HG02798 (cell line): ENCODE measurements around the gene NMUR1.

ENCODE experiments used
- ATAC-seq: cut with Tn5 transposase; IDR thresholded peaks from one replicate; pipeline ENCODE4 v1.9.1; 2021; ENCODE audit warnings: mild to moderate bottlenecking; ENCODE audit not compliant: unreplicated experiment, poor library complexity

NMUR1 gene

DNA sequence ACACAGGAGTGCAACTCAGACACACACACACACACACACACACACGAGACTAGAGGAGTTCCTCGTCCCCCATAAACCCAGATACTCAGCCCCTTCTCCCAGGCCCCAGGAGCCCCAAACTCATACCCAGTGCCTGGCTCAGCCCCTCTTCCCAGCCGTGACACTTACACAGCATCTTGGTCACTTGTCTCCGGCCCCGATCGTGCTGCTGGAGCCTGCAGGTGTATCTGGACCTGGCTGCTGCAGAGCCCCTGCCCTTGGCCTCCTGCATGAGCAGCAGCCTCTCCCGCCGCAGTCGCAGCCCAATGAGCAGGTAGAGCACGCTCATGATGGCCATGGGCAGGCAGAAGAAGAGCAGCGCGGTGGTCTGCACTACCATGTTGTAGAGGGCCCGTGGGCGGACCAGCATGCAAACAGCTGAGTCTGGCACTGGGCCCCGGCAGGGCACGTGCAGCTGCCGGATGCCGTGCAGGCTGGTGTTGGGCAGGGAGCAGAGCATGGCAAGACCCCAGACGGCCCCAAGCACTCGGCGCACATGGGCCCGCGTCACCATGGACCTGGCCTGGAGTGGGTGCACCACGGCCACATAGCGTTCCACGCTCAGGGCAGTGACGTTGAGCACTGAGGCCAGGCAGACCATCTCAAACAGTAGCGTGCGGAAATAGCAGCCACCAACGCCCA is 2.1 kb downstream of the NMUR1 start:
- ATAC-seq: no peak

DNA sequence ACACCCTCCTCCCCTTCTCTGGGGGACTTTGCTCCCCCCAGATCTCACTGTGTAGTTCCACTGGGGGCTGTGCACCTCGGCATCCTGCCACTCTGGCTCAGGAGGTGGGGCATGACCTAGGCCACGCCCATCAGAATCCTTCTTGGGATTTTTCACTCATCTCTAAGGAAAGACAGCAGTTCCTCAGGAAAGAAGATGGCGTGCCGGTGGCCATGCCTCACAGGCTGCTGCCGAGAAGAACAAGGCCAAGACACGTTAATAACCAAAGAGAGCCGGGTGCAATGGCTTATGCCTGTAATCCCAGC is 3.2 kb downstream of the NMUR1 start:
- ATAC-seq: no peak

DNA sequence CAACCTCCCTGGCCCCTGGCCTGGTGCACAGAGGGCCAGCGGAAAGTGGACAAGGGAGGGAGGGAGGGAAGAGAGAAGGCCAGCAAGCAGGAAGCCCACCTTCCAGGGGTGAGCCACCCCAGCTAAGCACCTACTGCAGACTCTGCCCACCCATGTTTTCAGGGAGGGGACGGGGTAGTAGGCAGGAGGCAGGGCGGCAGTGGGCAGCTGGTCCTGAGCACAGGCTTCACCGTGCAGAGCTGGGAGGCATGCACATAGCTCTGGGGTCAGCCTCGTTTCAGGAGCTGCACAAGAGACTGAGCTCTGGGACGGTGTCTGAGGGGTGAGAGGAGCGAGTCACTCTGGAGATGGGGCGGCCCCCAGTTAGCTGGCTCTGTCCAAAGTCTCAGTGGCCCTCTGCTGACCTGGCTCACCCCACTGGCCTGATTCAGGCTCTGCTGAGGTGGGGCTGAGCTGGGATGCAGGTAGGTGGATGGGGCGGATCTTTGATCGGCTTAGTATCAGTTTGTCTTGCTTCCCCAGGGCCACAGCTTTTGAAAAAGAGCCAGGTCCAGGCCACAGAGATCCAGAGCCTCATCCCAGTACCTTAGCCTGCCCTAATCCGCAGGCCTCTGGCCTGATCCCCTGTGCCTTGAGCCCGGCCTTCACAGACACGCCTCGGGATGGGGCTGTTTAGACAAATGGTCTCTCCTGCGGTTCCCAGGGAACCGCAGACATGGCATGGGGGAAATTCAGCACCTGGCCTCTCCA is 3.7 kb downstream of the NMUR1 start:
- no peak for ATAC-seq

DNA sequence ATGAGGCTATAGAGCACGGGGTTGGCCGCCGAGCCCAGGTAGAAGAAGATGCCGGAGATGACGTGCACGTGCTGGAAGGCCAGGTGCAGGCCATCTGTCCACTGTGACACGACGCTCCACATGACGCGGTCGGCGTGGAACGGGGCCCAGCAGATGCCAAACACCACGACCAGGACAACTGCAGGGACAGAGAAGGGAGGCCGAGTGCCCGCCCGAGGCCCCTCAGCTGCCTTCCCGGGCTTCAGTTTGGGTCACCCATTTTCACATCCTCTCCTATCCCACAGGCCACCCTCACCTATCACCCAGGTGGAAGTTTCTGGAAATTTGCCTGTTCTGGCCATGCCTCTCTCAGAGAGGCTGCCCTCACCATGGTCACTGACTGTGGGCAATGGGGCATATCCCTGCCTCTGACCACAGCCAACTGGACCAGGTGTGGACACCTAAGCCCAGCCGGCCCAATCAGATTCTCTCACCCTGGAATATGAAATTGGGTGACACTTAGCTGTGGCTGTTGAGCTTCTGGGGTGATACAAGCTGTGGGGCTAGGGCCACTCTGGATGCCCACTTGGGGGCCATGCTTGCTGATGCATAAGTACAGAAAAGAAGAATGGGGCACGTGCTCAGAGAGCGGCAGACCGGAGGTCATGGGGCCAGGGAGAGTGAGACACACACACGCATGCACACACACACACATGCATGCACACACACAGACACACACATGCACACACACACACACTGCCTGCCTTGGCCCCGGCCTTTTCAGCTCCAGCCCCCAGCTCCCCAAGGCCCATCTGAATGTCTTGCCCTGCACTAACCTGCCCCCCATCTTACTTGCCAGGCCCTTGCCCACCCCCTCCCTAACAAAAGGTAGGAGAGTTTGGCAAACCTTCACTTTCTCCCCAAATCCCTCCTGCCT is 4.7 kb downstream of the NMUR1 start:
- ATAC-seq: no peak

DNA sequence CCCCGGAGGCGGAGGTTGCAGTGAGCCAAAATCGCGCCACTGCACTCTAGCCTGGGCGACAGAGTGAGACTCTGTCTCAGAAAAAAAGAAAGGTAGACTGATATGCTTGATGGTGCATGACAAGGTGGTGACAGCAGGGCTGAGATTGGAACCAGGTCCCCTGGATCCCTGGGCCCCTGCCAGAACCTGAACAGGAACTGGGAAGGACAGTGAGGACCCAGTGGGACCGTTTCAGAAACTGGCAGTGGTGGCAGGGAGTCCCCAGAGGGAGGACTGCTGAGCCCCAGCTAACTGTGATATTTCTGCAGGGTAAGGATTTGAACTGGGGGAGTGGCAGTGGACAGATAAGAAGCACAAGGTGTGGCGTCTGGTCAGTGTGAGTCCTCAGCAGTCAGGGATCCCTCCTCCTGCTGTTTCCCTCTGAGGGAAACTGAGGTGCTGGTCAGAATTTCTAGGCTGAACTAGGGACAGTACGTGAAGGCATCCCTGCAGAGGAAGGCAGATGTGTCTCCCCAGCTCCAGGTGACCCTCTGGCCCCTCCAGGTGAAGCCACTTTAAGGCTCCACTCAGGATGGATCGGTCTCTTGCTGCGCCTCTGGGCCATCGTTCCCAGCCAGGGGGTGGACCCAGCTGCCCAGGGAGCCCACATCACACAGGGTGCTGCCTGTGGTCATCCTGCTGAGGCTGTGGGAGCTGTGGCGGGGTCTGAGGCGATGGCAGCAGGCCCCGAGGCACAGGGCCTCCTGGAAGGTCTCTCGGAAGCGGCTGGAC is 5.6 kb downstream of the NMUR1 start:
- ATAC-seq: no peak

DNA sequence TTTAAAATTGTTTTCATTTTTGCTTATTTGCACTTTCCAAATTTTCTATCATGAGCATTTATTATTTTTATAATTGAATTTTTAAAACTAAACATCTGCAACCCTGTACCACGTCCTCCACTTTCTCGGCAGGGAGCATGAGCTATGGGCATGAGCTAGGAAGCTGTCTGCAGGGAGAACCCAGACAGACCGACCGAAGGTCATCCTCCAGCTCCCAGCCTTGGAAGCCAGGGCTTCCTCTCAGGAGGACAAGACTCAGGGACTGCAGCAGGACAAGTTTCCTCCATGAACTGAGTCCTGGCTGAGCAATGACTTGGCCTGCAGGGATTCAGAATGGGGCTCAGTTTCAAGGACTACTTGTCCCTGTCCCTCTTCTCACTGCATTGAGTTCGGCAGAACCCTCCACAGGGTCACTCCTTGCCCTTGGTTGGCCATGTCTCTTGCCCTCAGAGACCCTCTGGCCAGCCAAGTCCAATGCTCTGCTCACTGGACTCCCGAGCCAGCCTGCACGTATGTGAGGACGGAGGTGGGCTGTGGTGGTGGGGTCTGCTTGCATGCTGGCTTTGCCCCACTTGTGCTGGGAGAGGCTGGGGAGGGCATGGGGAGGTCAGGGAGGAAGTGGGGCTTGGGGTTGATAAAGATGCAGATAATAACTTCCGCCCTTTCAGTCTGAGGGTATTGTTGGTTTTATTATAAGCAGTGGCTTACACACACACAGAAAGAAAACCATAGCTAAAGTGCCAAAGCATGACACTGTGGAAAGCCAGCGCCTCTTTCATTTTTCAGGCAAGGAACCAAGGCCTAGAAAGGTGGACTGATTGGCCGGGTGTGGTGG is 6.6 kb downstream of the NMUR1 start:
- no peak for ATAC-seq

DNA sequence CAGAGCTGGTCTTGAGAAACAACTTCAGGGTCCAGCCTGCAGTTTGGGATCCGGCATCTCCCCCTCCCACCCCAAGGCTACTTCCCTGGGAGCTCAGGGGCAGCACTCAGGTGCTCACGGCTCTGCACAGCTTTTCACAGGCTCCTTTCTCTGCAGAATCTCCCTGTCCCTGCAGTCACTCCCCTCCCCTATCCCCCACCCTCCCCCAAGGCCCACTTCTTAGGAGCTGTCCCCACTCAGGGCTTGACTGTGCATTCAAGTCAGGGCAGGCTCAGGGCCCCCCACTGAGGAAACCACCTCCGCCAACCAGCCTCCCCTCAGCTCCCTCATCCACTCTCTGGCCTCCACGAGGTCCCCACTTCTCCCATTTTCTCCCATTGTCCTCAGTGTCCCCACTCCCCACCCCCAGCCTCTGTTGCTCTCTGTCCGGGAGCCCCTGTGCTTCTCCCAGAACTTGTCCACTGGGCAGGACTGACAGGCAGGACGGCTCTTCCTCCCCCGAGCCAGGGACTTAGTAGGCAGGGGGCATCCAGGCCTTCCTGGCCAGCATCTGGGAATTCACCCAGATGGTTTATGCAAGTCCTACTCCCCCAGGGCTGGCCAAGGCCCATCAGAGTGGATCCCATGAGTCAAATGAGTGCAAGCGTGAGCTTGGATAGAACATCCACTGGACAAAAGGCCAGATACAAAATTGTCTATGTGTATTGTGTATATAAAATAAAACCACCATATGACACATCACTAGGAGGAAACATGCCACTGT is 7.6 kb downstream of the NMUR1 start:
- ATAC-seq: no peak

DNA sequence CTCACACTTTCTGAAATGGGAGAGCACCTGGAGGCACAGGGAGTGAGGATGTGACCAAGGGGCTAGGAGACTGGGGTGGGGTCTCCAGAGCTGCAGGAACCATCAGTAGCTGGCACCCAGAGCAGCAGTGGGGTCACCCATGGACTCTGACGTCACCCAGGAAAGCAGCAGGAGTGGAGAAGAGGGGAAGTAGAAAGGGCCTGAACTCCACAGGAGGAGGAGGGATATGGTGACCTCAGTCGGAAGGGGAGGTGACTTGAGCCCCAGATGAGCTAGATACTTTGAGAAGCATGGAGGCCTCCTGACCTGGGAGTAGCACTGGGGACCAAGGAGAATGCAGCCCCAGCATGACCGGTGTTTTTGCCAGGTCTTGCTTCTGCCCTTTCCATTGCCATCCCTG is 8.8 kb downstream of the NMUR1 start:
- ATAC-seq: no peak

DNA sequence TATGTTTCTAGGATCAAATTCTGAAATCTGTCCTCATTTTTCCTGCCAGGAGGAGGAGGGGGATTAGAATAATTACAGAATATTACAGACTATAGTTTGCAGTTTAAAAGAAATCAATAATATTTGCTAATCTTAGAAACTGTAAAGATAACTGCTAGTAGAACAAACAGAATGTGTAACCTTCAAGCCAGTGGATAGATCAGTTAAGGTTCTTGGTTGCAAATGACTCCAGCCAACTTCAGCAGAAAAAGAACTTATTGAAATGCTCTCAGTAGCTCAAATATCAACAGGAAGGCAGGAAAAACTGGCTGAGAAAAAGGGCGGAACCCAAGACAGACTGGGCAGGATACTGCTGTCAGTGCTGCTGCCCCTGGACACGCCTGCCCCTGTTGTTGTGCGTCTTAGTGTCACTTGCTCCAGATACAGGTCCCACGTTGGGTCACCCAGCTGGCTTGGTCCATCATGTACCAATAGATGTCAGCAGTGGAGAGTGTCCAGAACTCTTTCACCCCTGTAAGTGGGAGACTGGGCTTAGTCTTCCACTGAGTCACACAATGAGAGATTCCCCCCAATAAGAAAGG is 10.2 kb downstream of the NMUR1 start:
- ATAC-seq: no peak

DNA sequence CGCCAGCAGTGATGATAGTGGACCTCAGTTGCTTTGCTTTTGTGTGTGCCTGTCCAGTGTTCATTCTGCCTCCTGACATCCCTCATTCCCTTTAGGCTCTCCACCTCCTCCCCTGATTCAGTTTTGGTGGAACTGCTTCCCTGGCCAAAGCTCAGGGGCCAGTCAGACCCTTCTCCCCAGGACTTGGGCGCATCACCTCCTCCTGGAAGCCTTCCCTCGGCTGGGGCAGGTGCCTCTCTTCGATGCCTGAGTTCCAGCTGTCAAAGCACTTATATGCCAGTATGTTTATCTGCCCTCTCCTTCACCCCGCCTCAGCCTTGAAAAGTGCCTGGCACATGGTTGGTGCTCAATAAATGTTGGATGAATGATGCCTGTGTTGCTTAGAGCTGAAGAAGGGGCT is 11.5 kb downstream of the NMUR1 start:
- no peak for ATAC-seq

DNA sequence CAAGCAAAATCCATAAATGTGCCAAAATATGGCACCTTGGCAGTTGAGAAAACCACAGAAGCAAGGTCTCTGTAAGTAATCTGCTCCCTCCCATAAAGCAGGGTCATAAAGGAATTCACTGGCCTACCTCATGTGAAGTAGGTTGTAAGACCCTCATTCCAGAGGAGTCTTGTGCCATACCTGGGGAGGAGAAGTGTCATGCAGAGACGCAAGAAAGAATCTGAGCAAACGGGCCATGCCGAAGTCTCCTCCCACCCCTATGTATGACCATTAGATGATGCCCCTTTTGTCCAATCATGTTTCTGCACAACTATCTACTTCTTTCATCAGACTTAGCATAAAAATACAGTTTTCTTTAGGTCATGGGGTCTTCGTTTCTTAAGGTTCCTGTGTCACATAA is 14.6 kb downstream of the NMUR1 start:
- no peak for ATAC-seq

DNA sequence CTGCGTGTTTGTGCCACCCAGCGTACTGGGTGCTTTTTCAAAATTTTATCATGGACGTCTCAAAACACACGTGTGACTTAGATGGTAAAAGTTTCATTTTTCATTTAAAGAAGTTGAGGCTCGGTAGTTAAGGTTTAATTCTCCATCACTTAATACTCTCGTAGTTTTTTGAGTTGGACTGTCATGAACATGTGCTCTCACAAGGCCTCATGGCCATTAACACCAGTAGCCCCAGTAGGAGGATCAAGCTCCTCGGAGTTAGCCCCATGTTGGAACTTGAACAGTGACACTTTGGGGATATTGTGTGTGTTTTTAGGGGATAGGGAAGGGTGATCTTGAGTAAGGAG is 15.3 kb downstream of the NMUR1 start:
- no peak for ATAC-seq

DNA sequence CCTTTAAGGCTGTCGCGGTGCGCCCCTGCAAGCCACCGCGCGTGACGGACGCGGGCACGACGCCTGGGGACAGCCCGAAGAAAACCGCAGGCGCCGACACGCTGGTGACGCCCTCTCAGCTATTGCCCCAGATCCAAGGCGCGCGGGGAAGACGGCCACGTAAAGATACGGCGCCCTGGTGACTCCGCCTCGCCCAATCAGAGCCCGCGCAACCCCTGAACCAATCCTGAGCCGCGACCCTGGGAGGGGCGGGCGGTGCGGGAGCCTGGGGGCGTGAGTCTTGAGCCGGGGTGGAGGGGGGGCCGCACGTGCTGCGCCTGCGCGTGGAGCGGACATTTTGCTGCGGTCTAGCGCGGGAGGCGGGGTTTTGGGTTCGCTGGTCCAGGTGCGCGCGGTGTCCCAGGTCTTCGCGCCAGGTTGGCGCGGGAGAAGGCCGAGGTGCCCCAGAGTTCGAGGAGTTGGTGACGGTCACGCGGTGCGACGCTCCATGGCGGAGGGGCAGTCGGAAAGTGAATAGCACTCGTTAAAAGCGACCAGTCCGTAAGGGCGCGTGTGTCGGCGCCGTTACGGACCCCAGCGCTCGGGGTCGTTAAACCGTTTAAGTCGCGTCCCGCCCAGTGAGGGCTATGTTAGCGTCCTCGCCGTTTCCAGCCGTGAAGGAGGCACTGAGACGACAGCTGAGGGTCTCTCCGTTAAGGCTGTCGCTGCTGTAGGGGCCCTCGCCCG is 15.9 kb downstream of the NMUR1 start:
- peak; percentile 99 for ATAC-seq

DNA sequence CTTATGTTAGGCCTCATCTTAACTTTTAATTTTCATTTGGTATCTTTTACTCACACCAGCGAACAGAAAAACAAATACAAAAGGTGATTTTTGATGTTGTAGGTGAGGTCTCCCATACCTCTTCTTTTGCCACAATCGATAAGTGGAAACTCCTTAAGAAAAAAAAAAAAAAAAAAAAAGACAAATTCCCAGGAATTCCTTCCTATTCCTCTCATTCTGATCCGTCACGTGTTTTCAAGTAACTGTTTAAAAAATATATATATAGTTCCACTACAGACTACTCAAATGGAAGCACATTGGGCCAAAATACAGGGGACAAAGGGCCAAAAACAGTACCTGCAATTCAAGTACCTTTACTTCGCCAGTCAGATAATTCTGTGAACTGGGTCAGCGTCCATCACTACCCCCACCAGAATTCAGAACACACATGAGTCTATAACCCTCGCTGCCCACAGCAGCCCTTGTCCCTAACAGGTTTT is 16.5 kb downstream of the NMUR1 start:
- no peak for ATAC-seq

DNA sequence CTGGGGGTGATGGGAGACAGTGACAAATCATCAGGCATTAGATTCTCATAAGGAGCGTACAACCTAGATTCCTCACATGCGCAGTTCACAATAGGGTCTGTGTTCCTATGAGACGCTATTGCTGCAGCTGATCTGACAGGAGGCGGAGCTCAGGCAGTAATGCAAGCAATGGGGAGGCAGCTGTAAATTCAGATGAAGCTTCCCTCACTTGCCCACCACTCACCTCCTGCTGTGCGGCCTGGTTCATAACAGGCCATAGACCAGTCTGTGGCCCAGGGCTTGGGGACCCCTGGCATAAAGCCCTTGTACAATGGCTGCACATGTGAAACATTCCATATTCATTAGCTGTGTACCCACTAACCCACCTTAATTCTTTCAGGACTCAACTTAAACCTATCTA is 18.0 kb downstream of the NMUR1 start:
- ATAC-seq: no peak

DNA sequence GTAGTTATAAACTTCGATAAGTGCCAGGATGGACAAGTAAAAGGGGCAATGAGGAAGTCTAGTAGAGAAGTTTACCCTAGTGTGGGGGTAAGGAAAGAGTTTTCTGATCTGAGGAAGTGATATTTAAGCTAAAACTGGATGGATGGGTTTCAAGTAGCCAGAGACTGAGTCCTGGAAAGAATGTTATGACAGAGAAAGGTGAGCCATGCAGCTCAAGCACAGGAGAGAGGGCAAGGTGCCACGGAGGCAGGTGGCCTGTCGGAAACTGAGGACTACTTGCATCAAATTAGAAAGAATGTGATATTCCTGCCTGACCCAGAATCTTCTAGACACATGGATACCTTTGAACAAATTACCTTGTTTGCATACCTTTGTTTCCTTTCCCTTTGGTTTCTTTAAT is 26.5 kb downstream of the NMUR1 start:
- ATAC-seq: no peak

DNA sequence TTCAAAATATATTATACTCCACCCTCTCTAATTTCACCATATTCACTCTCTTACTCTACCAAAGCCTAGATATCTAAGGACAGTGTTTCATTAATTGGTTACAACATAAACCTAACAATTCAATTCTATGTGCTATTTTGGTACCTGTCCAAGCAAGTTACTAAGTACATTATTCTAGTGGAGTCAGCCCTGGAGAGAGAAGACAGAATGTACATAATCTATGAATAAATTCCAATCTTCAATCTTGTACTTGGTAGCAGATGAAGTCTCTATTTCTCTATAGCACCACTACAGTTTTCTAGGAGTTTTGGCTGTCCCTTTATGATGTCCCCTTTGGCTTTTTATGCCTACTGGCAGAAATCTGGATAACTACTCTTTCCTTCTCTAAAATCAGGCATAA is 27.6 kb downstream of the NMUR1 start:
- no peak for ATAC-seq

DNA sequence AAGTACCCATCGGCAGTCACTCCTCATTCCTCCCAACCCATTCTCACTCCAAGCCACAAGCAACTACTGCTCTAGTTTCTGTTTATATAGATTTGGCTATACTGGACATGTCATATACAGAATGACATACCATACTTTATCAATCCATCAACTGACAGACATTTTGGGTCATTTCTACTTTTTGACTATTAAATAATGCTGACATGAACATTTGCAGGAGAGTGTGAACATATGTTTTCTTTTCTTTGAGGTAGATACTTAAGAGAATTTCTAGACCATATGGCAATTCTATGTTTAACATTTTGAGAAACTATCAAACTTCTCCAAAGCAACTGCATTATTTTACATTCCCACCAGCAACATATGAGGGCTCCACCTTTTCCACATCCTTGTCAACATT is 32.6 kb downstream of the NMUR1 start:
- no peak for ATAC-seq
